Karpas-422 (cell line): ENCODE data around the gene SEMA3C. TPM values are rescaled to one million over a fixed set of nuclear protein-coding genes. Genes with fewer than 3 reads are reported as not detected.

ENCODE experiments used
- DNase-seq: peaks from one replicate; pipeline ENCODE4 v3.0.0-alpha.2; 2015
- H2AFZ ChIP-seq: fragments of 200-600 bp; sonication (generic); 2 replicates; pipeline ENCODE4 v1.6.1; 2014; ENCODE audit warnings: antibody characterized with exemption, low read length, mixed read lengths
- H3K27ac ChIP-seq: fragments of 200-600 bp; sonication (generic); 2 replicates; pipeline ENCODE4 v1.5.1; 2014; ENCODE audit warnings: mild to moderate bottlenecking, low read length, moderate library complexity
- H3K27me3 ChIP-seq: fragments of 200-600 bp; sonication (generic); 2 replicates; pipeline ENCODE4 v1.6.1; 2014; ENCODE audit warnings: low read length, mixed read lengths
- H3K36me3 ChIP-seq: fragments of 200-600 bp; sonication (generic); 2 replicates; pipeline ENCODE4 v1.6.1; 2014; ENCODE audit warnings: low read length, mixed read lengths; ENCODE audit not compliant: insufficient read depth
- H3K4me1 ChIP-seq: fragments of 200-600 bp; sonication (generic); 2 replicates; pipeline ENCODE4 v1.6.1; 2014; ENCODE audit warnings: mild to moderate bottlenecking, low read length, mixed read lengths
- H3K4me2 ChIP-seq: fragments of 200-600 bp; sonication (generic); 2 replicates; pipeline ENCODE4 v1.6.1; 2014; ENCODE audit warnings: low read length, low read depth, mild to moderate bottlenecking; ENCODE audit not compliant: poor library complexity, severe bottlenecking
- H3K4me3 ChIP-seq: fragments of 200-600 bp; sonication (generic); 2 replicates; pipeline ENCODE4 v1.5.1; 2014; ENCODE audit warnings: mild to moderate bottlenecking, antibody characterized with exemption, low read length, mixed read lengths
- H3K79me2 ChIP-seq: fragments of 200-600 bp; sonication (generic); 2 replicates; pipeline ENCODE4 v1.6.1; 2014; ENCODE audit warnings: mild to moderate bottlenecking, low read length, mixed read lengths
- H3K9ac ChIP-seq: fragments of 200-600 bp; sonication (generic); 2 replicates; pipeline ENCODE4 v1.6.0; 2014; ENCODE audit warnings: low read length
- H3K9me2 ChIP-seq: fragments of 200-600 bp; sonication (generic), shearing (Covaris generic); replicated peaks from 2 replicates; pipeline ENCODE4 v1.6.0; 2014; ENCODE audit warnings: mild to moderate bottlenecking, low read length, moderate library complexity; ENCODE audit not compliant: insufficient read depth
- H3K9me3 ChIP-seq: fragments of 300-700, 200-600 bp; sonication (generic); 2 replicates; pipeline ENCODE4 v1.6.1; 2014; ENCODE audit warnings: low read length, mixed read lengths
- H4K20me1 ChIP-seq: fragments of 200-600 bp; sonication (generic); 2 replicates; pipeline ENCODE4 v1.6.1; 2014; ENCODE audit warnings: mild to moderate bottlenecking, antibody characterized with exemption, low read length, low read depth; ENCODE audit not compliant: insufficient read depth
- total RNA-seq: library from RNA; depleted of rRNA; stranded (reverse); fragments of >200 nt; shearing (Covaris generic); gene quantifications from 2 replicates; pipeline ENCODE4 v1.2.3, GENCODE V29; 2014; ENCODE audit warnings: low replicate concordance

Gene SEMA3C
- total RNA-seq, 1 experiment from 2014 or later: not detected

DNA sequence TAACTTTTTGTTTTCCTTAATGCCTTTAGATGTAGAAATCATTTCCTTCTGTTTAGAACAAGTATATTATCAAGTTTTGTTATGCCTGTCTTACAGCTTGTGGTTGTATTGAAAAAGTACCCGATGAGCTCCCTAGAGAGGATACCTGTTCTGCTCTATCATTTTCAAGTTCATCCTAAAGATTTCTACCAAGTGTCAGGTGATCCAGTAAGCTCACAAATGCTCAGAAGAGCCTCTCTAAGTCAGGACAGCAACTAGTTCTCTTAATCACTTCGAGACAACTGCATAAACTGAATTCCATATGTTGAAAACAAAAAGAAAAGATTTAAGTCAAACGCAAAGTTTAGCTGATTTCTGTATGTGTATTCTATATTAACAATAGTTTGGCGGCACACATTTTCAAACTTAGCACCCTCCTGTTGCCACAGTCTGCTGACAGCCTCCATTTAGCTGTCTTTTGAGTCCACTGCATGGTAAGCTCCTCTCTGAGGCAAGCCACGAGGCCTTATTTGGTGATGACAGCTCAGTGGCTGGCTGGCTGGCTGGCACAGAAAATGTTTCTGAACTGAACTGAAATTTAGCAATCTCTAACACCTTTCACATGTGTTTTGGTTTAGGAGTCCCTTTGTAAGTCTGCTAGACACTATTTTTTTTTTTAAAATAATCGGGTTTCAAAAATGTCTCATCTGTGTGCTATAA is 59.4 kb downstream of the SEMA3C start:
- no peak overlapping the region for H3K27ac ChIP-seq
- H3K27me3 ChIP-seq: no peaks in the 10 kb centered on the region
- no peak overlapping the region for H3K4me2 ChIP-seq
- H2AFZ ChIP-seq: no peak overlapping the region
- no peaks in the 10 kb centered on the region for H3K79me2 ChIP-seq
- H3K36me3 ChIP-seq: no peaks in the 10 kb centered on the region
- H4K20me1 ChIP-seq: no peaks in the 10 kb centered on the region
- no peak overlapping the region for H3K4me3 ChIP-seq
- H3K9me2 ChIP-seq: no peaks in the 10 kb centered on the region
- peaks cover 7% of the 10 kb centered on the region for H3K9me3 ChIP-seq
- H3K4me1 ChIP-seq: no peaks in the 10 kb centered on the region
- no peak for DNase-seq
- no peak overlapping the region for H3K9ac ChIP-seq

GRCh38 chr7:80858141-80858903 is 60.5 kb downstream of the SEMA3C start:
- H3K27ac ChIP-seq: no peak overlapping the region
- no peaks in the 10 kb centered on the region for H3K27me3 ChIP-seq
- H4K20me1 ChIP-seq: no peaks in the 10 kb centered on the region
- H3K4me1 ChIP-seq: no peaks in the 10 kb centered on the region
- H3K4me2 ChIP-seq: no peak overlapping the region
- H3K36me3 ChIP-seq: no peaks in the 10 kb centered on the region
- H3K9me3 ChIP-seq: peaks cover 8% of the 10 kb centered on the region
- H3K9ac ChIP-seq: no peak overlapping the region
- no peaks in the 10 kb centered on the region for H3K79me2 ChIP-seq
- no peak for DNase-seq
- H3K4me3 ChIP-seq: no peak overlapping the region
- no peaks in the 10 kb centered on the region for H3K9me2 ChIP-seq
- no peak overlapping the region for H2AFZ ChIP-seq

GRCh38 chr7:80856769-80857168 is 62.1 kb downstream of the SEMA3C start:
- peaks cover 8% of the 10 kb centered on the region for H3K9me3 ChIP-seq
- H3K79me2 ChIP-seq: no peaks in the 10 kb centered on the region
- no peak overlapping the region for H3K27ac ChIP-seq
- DNase-seq: no peak
- H3K36me3 ChIP-seq: no peaks in the 10 kb centered on the region
- no peak overlapping the region for H3K4me2 ChIP-seq
- no peak overlapping the region for H3K9ac ChIP-seq
- no peaks in the 10 kb centered on the region for H3K4me1 ChIP-seq
- H3K4me3 ChIP-seq: no peak overlapping the region
- no peaks in the 10 kb centered on the region for H3K9me2 ChIP-seq
- H4K20me1 ChIP-seq: no peaks in the 10 kb centered on the region
- H2AFZ ChIP-seq: no peak overlapping the region
- no peaks in the 10 kb centered on the region for H3K27me3 ChIP-seq

- Histone ChIP-seq H3K4me2 (no peak overlapping the region), H3K9ac (no peak overlapping the region), H4K20me1 (no peaks in the 10 kb centered on the region), H3K4me3 (no peak overlapping the region), H3K9me2 (no peaks in the 10 kb centered on the region), H3K9me3 (peaks cover 19% of the 10 kb centered on the region), H2AFZ (no peak overlapping the region), H3K27ac (no peak overlapping the region), H3K4me1 (no peaks in the 10 kb centered on the region), H3K27me3 (no peaks in the 10 kb centered on the region), H3K36me3 (no peaks in the 10 kb centered on the region), H3K79me2 (no peaks in the 10 kb centered on the region)
- no peak for DNase-seq
Measured at GRCh38 chr7:80851896-80852476, 66.9 kb downstream of the SEMA3C start.

DNA sequence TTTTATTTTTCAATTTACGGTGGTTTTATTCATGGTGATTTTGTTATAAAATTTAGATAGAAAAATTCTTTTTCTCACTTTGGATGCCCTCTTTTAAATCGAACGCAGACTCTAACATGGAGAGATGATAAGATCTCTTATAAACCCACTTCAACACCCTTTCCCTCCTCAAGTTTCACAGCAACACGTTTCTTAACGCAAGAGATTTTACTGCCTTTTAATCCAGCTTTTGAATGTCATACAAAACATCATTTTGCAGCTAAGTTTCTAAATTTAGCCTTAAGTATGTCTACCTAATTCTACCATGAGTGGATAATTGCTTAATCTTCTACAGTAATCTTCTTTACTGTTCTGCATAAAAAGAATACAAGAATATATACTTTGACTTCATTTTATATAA is 70.0 kb downstream of the SEMA3C start:
- Histone ChIP-seq H3K4me3 (no peak overlapping the region), H3K9me2 (no peaks in the 10 kb centered on the region), H3K27ac (no peak overlapping the region), H3K79me2 (no peaks in the 10 kb centered on the region), H3K4me1 (no peaks in the 10 kb centered on the region), H3K4me2 (no peak overlapping the region), H3K9me3 (peaks cover 21% of the 10 kb centered on the region), H2AFZ (no peak overlapping the region), H3K36me3 (no peaks in the 10 kb centered on the region), H3K9ac (no peak overlapping the region), H4K20me1 (no peaks in the 10 kb centered on the region), H3K27me3 (no peaks in the 10 kb centered on the region)
- DNase-seq: no peak

- Histone ChIP-seq H3K79me2 (no peaks in the 10 kb centered on the region), H3K36me3 (no peaks in the 10 kb centered on the region), H3K4me1 (no peaks in the 10 kb centered on the region), H3K27me3 (no peaks in the 10 kb centered on the region), H3K9me3 (peaks cover 21% of the 10 kb centered on the region), H3K9me2 (no peaks in the 10 kb centered on the region), H3K27ac (no peak overlapping the region), H4K20me1 (no peaks in the 10 kb centered on the region), H3K9ac (no peak overlapping the region), H2AFZ (no peak overlapping the region), H3K4me2 (no peak overlapping the region), H3K4me3 (no peak overlapping the region)
- no peak for DNase-seq
Measured at GRCh38 chr7:80847895-80848294, 71.0 kb downstream of the SEMA3C start.

DNA sequence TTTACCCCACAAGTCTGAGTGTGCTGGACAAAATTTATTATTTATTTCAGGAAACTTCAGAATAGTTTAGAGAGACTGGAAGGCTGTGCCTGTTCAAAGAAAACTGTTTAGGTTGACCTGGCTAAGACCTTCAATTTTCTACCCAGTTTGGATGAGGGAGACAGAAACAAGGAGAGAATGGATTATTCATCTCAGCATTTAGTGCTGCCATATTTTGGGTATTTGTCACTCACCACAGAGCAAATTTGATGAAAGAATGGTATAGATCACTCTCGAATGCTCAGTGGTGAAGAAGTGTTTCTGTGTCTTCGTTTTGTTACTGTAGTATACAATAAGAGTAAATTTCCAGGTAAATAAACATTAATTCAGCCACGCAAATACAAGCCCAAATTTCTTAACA is 71.8 kb downstream of the SEMA3C start:
- H3K9me3 ChIP-seq: peaks cover 21% of the 10 kb centered on the region
- H3K27ac ChIP-seq: no peak overlapping the region
- no peaks in the 10 kb centered on the region for H4K20me1 ChIP-seq
- H3K36me3 ChIP-seq: no peaks in the 10 kb centered on the region
- no peak for DNase-seq
- H3K4me1 ChIP-seq: no peaks in the 10 kb centered on the region
- no peak overlapping the region for H2AFZ ChIP-seq
- H3K9me2 ChIP-seq: no peaks in the 10 kb centered on the region
- no peaks in the 10 kb centered on the region for H3K79me2 ChIP-seq
- H3K4me2 ChIP-seq: no peak overlapping the region
- H3K9ac ChIP-seq: no peak overlapping the region
- H3K27me3 ChIP-seq: no peaks in the 10 kb centered on the region
- H3K4me3 ChIP-seq: no peak overlapping the region

DNA sequence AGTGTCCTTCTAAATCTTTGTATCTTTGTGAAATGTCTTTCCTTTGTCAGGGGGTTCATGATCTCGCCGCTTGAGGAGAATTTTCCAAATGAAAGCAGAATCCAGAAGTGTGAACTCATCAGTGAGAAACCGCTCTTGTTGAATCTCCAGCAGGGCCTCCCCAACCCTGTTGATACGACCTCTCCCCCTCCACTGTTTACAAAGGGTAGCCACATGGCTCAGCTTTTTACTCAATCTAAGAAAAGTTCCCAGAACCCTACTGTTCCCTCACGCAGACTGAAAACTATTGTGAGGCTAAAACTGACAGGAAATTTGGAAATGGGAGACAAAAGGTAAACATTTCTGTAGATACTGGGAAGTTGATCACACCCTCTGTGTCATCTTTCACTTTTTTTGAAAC is 73.9 kb downstream of the SEMA3C start:
- no peak for DNase-seq
- H3K79me2 ChIP-seq: no peaks in the 10 kb centered on the region

More for the DNA sequence above, 73.9 kb downstream of the SEMA3C start:
- H3K27me3 ChIP-seq: no peaks in the 10 kb centered on the region
- H2AFZ ChIP-seq: no peak overlapping the region
- H3K36me3 ChIP-seq: no peaks in the 10 kb centered on the region
- H3K9me3 ChIP-seq: peaks cover 21% of the 10 kb centered on the region
- H3K9me2 ChIP-seq: no peaks in the 10 kb centered on the region
- H4K20me1 ChIP-seq: no peaks in the 10 kb centered on the region
- H3K4me2 ChIP-seq: no peak overlapping the region
- H3K9ac ChIP-seq: no peak overlapping the region
- H3K27ac ChIP-seq: no peak overlapping the region
- H3K4me3 ChIP-seq: no peak overlapping the region
- H3K4me1 ChIP-seq: no peaks in the 10 kb centered on the region
